Activated T-cell treated with anti-CD3 and anti-CD28 coated beads, Interleukin-2, amount 50 U/mL, for 4 hours (primary cell): ENCODE data around the gene FAM219B. TPM values are rescaled to one million over a fixed set of nuclear protein-coding genes. Genes with fewer than 3 reads are reported as not detected.
"Not testable (repeated sequence)": the region's sequence is repeated elsewhere in the genome, so short reads cannot be mapped to it uniquely, and the experiment has no call there.

Source experiments
- ATAC-seq, 2 donors: fragments of 200-7000 bp; cut with Tn5 transposase; one replicate each; pipeline ENCODE4 v1.10.0; 2021
- DNase-seq: peaks from one replicate; pipeline ENCODE4 v3.0.0-alpha.2; 2020
- H3K27me3 Mint-ChIP-seq: one replicate; pipeline ENCODE4 v1.8.0; 2021; ENCODE audit warnings: low read depth, mixed read lengths
- H3K36me3 Mint-ChIP-seq: one replicate; pipeline ENCODE4 v1.8.0; 2022; ENCODE audit warnings: mixed read lengths; ENCODE audit not compliant: insufficient read depth
- H3K4me1 Mint-ChIP-seq: one replicate; pipeline ENCODE4 v1.8.0; 2021; ENCODE audit warnings: low read depth, mixed read lengths
- H3K4me3 Mint-ChIP-seq: one replicate; pipeline ENCODE4 v1.8.0; 2021; ENCODE audit warnings: mild to moderate bottlenecking, moderate library complexity, mixed read lengths
- H3K9me3 Mint-ChIP-seq: one replicate; pipeline ENCODE4 v1.8.0; 2021; ENCODE audit warnings: mixed read lengths
- total RNA-seq, 3 donors: library from RNA; stranded (reverse); gene quantifications; one replicate each; pipeline ENCODE4 v1.2.1, GENCODE V29; 2021

Gene FAM219B, protein sequence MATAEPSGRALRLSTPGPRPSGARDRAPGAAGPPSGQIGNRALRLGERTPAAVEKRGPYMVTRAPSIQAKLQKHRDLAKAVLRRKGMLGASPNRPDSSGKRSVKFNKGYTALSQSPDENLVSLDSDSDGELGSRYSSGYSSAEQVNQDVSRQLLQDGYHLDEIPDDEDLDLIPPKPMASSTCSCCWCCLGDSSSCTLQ
- 10 to 100 TPM; 23.6 to 26.6 (median 26.4) TPM for total RNA-seq

DNA sequence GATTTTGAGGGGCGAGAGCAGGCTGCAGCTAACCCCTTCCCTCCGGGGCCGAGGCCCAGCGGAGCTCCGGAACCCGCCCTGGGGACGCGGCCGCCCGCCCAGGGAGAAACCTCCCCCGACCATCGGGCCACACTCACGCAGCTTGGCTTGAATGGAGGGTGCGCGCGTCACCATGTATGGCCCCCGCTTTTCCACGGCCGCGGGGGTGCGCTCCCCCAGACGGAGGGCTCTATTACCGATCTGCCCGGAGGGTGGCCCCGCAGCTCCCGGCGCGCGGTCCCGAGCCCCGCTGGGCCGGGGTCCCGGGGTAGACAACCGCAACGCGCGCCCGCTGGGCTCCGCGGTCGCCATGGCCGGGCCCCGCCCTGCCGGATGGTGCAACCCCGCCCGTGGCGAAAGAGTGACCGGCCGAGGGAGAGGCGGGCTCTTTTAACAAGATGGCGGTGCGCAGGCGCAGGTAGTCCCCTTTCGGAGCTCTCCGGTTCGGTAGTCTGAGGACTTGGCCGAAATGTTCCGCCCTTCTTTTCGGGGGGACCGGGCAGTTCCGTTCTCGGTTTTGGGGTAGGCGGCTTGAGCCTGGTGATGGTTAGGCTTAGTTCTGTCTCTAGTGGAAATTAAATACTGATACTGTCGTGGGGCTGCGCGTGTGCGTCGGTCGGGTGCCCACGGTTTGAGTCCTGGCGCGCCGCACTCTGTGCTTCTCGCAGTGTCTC is at the start of gene FAM219B:
FAM219B (minus strand) TSS at position 402 of the 713 bp plus-strand sequence; CDS start at position 351, 51 bp downstream.
- H3K27me3 Mint-ChIP-seq = no peaks in the 10 kb centered on the region
- no peaks in the 10 kb centered on the region for H3K9me3 Mint-ChIP-seq
- H3K4me1 Mint-ChIP-seq = peaks cover 34% of the 10 kb centered on the region
- H3K4me3 Mint-ChIP-seq = peak within 1 kb of the TSS; percentile 99
- ATAC-seq (peak; percentile 84 to 87), DNase-seq (peak; percentile 59)
- peaks cover 13% of the 10 kb centered on the region for H3K36me3 Mint-ChIP-seq

DNA sequence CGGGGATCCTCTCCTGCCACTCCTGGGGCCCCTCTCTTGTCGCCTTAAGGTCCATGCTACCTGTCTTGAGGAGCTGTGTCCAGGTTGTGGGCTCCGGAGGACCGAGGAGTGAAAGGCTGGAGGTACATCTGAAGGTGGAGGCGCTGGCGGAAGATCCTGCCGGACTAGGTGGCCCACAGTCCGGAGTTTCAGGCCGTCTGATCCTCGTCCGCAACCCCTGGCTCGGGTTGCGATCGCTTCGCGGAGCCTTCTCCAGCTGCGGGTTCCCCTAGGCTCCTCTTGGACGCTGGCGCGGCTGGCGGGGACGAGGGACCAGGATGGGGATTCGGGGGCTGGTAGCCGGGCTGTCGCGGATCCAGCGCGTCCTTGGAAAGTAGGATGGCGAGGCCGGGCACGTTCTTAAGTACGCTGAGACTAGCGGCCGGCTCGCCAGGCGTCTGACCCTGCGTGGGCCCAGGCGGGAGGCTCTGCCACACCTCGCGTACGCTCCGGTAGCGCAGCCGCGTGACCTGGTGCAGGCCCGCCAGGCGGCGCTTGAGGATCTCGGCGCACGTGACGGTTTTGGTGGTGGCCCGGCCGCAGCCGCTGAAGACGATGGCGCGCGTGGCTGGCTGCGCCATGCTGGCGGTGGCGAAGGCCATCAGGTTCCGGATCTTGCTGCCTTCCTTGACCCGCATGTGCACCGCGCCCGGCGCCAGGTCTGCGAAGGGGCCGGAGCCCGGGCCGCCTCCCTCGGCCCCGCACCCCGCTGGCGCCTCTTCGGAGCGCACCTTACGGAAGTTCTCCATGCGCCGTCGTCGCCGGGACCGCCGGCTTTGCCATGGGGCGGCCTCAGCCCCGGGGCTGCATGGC is 49.4 kb upstream of the FAM219B start:
- Mint-ChIP-seq H3K36me3 (no peaks in the 10 kb centered on the region), H3K9me3 (no peaks in the 10 kb centered on the region), H3K27me3 (peaks cover 25% of the 10 kb centered on the region), H3K4me3 (peak overlapping the region; percentile 62), H3K4me1 (peaks cover 25% of the 10 kb centered on the region)
- DNase-seq (peak; percentile 66), ATAC-seq (peak; percentile 61 to 63)

DNA sequence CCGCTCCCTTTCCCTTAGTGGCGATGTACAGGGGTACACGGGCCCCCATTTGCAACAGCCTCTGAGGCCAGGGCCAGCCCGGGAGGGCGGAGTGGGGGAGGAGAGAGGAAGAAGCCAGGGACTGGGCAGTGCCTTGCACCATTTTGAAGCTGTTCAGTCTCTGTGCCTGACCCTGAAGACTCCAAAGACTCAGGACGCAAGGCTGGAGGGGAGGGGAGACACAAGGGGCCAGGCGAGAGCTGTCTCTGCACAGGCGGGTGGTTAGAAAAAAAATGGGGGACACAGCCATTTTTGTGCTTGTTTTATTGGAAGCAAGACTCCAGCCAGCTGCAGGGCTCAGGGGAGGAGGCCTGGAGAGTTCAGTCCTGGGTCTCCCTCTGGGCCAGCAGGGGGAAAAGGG is 48.4 kb upstream of the FAM219B start:
- no peaks in the 10 kb centered on the region for H3K9me3 Mint-ChIP-seq
- peaks cover 22% of the 10 kb centered on the region for H3K4me1 Mint-ChIP-seq
- H3K4me3 Mint-ChIP-seq = peak overlapping the region; percentile 62
- peaks cover 25% of the 10 kb centered on the region for H3K27me3 Mint-ChIP-seq
- DNase-seq (no peak), ATAC-seq (no peak)
- no peaks in the 10 kb centered on the region for H3K36me3 Mint-ChIP-seq

DNA sequence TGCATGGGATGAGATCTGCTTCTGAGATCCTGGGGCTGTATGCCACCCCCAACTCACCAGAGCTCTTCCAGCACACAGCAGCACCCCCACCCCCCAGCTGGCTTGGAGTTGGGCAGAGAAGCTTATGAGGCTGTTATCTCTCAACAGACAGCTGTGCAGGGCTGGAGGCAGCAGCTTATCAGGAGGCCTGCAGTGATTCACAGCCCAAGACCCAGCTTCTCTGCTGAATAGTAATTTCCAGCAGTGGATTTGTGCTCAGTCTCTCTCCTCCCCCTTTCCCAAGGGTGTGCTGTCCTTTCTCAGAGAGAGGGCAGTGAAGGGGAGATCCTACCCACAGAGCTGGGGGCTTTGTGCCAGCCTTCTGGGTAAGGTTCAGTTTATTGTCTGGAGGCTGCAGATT is 47.9 kb upstream of the FAM219B start:
- peaks cover 21% of the 10 kb centered on the region for H3K4me1 Mint-ChIP-seq
- H3K4me3 Mint-ChIP-seq = no peak overlapping the region
- peaks cover 23% of the 10 kb centered on the region for H3K27me3 Mint-ChIP-seq
- ATAC-seq = no peak
- DNase-seq = no peak
- H3K9me3 Mint-ChIP-seq = no peaks in the 10 kb centered on the region
- no peaks in the 10 kb centered on the region for H3K36me3 Mint-ChIP-seq

DNA sequence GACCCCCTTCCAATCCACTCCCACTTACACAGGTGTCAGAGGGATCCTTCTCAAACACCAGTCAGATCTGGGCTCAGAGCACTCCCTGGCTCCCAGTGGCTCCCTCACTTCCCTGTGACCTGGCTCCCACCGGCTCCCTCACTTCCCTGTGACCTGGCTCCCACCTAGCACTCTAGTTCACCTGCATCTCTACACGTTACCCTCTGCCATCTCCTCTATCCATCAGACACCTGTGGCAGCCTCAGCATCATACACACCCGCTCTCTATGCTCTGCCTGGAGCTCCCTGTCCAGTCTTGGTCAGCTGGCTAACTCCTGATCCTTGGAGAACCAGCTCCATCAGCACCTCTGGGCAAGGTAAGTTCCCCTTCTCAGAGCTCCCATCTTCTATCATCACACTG is 44.4 kb upstream of the FAM219B start:
- Mint-ChIP-seq H3K36me3 (no peaks in the 10 kb centered on the region), H3K9me3 (no peaks in the 10 kb centered on the region), H3K27me3 (peaks cover 2% of the 10 kb centered on the region), H3K4me1 (peaks cover 3% of the 10 kb centered on the region), H3K4me3 (no peak overlapping the region)
- no peak for ATAC-seq
- DNase-seq = no peak

DNA sequence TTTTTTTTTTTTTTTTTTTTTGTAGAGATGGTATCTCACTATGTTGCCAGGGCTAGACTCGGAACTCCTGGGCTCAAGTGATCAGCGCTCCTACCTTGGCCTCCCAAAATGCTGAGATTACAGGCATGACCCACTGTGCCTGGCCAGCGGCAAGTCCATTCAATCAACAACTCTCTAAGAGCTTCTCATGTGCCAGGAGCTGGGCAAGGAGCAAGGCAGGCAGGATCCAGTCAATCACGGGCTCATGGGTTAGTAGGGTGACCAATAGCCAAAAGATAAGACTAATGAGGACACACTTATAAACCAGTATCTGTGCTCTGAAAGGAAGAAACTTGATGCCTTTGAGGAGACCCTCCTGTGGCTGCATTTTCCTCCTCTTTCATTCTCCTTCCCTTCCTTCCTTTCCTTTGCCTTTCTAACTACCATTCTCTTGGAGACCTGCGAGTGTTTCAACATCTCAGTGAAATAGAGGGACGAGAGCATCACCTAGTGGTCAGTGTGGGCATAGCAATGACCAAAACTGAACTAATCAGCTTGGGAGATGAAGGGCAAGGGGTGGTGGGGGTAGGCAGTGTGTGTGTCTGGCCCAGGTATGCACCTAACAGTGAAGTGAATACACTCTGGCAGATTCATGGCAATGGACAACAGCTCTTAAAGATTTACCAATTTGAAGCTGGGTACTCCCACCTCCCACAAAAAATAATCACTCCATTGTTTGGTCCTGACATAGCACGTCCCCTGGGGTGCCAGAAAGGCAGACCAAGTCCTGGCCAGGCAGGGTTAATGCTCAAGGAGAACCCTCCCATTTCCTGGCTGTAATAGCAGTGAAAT is 43.6 kb upstream of the FAM219B start:
- ATAC-seq (peak; percentile 86 to 88), DNase-seq (peak; percentile 76)
- Mint-ChIP-seq H3K4me1 (no peaks in the 10 kb centered on the region), H3K36me3 (no peaks in the 10 kb centered on the region), H3K27me3 (no peaks in the 10 kb centered on the region), H3K4me3 (no peak overlapping the region), H3K9me3 (no peaks in the 10 kb centered on the region)

DNA sequence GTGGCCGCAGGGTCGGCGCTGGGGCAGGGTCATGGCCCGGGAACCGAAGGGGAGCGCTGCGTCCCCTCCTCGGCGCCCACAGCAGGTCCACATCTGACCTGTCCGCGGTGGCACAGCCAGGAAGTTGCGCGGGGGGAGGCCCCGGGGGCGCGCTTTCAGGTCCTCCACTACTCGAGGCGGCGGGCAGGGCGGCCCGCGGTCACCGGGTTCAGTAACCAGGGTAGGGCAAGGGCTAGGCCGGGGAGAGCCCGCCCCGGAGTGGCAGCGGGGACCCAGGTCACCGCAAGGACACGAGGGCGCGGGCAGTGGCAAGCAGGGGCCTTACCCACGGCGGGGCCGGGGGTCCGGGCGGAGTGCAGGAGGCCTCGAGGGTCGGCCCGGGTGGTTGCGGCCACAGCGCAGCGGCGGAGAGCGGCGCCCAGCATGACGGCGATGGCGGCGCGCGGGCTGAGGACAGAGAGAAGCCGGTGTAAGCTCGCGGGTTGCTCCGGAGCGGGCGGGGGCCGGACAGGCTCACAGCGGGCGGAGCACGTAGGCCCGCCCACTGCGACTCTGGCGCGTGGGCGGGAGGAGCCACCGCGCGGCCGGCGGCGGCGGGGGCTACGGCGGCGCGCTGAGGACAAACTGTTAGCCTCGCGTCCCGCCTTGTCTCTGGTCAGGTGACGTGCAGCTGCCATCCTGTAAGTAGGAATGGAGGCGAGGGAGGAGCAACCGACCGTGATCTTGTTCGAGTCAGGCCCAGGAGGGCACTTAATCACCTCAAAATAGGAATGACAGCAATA is 31.1 kb upstream of the FAM219B start, which contains the start of gene COX5A:
COX5A (minus strand) TSS at position 484 of the 782 bp plus-strand sequence; CDS start at position 425, 59 bp downstream.
- Mint-ChIP-seq H3K9me3 (no peaks in the 10 kb centered on the region), H3K4me1 (peaks cover 29% of the 10 kb centered on the region), H3K4me3 (peak within 1 kb of the TSS; percentile 94), H3K36me3 (peaks cover 2% of the 10 kb centered on the region), H3K27me3 (no peaks in the 10 kb centered on the region)
- DNase-seq (peak; percentile 88), ATAC-seq (peak; percentile 94)

DNA sequence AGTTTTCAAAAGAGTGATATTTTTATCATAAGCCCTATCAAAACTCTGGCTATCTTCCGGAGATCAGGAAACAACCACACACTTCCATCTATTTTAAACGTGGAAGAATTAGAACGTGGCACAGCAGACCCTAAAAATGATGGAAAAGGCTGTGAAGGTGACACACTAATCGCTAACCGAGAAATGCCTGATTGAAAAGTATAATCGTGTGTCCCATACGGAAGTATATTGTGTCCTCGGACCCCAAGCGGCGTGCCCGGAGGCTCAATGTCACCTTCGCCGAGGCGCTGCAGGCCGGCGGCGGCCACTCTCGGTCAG is 30.6 kb upstream of the FAM219B start:
- Mint-ChIP-seq H3K36me3 (peaks cover 2% of the 10 kb centered on the region), H3K4me3 (peak overlapping the region; percentile 94), H3K9me3 (no peaks in the 10 kb centered on the region), H3K4me1 (peaks cover 31% of the 10 kb centered on the region), H3K27me3 (no peaks in the 10 kb centered on the region)
- ATAC-seq (peak; percentile 11 to 16), DNase-seq (no peak)

DNA sequence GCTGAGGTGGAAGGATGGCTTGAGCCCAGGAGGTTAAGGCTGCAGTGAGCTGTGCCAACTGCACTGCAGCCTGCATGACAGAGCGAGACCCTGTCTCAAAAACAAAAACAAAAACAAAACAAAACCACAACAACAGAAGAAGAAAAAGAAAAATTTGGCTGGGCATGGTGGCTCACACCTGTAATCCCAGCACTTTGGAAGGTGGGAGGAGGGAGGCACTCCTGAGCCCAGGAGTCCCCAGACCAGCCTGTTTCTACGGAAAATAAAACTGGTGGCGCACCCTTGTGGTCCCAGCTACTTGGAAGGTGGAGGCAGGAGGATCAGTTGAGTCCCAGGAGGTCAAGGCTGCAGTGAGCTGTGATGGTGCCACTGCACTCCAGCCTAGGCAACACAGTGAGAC is 28.5 kb upstream of the FAM219B start:
- H3K36me3 Mint-ChIP-seq, H3K27me3 Mint-ChIP-seq, ATAC-seq, DNase-seq, H3K9me3 Mint-ChIP-seq: not testable (repeated sequence)
- H3K4me3 Mint-ChIP-seq = peak overlapping the region; percentile 61
- H3K4me1 Mint-ChIP-seq = peaks cover 33% of the 10 kb centered on the region

DNA sequence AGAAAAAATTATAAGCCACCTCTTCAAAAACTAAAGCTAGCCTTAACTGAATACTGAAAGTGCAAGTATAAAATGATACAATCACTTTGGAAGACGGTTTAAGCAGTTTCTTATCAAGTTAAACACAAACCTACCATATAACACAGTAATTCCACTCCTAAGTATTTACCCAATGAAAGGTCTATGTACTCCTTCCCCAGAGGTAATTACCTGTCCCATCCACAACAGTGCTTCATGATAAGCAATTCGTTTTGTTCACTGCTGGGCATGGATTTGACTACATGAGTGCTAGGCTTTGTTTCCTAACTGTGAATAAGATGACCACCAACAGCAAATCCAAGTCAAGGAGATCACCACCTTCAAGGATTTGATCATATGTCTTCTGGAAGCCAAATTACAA is 26.9 kb upstream of the FAM219B start:
- ATAC-seq (no peak), DNase-seq (no peak)
- Mint-ChIP-seq H3K4me1 (peaks cover 33% of the 10 kb centered on the region), H3K9me3 (no peaks in the 10 kb centered on the region), H3K27me3 (no peaks in the 10 kb centered on the region), H3K4me3 (no peak overlapping the region), H3K36me3 (peaks cover 10% of the 10 kb centered on the region)

DNA sequence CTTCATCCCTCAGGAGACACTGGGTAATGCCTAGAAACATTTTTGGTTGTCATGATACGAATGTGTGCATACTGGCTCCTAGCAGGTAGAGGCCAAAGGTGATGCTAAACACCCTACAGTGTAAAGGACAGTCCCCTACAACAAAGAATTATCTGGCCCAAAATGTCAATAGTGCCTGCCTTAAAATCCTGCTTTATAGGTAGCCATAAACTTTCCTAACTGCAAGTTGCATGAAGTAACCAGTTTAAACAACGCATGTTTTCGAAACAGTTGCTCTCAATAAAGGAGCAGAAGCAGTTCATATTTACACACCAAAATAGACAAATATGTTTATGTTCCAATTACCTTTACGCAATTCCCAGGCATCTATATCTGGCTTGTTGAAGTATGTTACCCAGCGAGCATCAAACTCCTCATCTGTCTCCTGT is 22.1 kb upstream of the FAM219B start:
- no peaks in the 10 kb centered on the region for H3K27me3 Mint-ChIP-seq

DNA sequence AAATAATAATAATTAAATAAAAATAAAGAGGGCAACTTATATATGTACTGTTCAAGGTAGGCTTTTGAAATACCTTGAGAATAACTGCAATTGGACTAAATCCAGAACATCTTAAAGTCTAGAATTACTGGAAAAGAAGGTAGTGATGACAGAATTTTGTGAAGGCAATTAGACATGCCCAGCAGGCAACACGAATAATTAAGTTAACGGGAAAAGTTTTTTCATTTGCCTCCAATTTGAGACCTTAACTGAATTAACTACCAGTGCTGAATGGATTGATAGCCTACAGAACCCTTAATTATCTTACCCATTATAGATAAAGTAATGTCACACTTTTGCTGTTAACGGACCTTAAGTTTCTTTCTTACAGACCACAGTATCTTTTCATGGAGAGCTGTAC is 17.9 kb upstream of the FAM219B start:
- H3K27me3 Mint-ChIP-seq = no peaks in the 10 kb centered on the region
- no peak for ATAC-seq
- H3K36me3 Mint-ChIP-seq = peaks cover 34% of the 10 kb centered on the region
- no peak for DNase-seq
- H3K4me3 Mint-ChIP-seq = no peak overlapping the region
- H3K9me3 Mint-ChIP-seq = no peaks in the 10 kb centered on the region
- no peaks in the 10 kb centered on the region for H3K4me1 Mint-ChIP-seq

More for the DNA sequence above, 22.1 kb upstream of the FAM219B start:
- Mint-ChIP-seq H3K4me3 (no peak overlapping the region), H3K36me3 (peaks cover 15% of the 10 kb centered on the region), H3K4me1 (peaks cover 10% of the 10 kb centered on the region), H3K9me3 (no peaks in the 10 kb centered on the region)
- DNase-seq (no peak), ATAC-seq (no peak)

DNA sequence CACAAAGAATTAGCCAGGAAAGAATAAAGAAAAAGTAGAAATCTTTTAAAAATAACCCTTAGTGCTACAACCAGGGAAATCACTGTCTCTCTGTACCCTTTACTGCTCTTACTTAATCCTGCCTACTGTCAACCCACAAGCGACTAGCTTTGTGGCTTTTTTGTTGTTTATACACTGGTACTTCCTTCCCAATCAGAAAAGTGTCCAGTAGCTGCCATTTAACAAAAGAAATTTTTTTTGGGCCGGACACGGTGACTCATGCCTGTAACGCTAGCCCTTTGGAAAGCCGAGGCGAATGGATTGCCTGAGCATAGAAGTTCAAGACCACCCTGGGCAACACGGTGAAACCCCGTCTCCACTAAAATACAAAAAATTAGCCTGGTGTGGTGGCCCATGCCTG is 13.8 kb upstream of the FAM219B start:
- Mint-ChIP-seq H3K4me1 (no peaks in the 10 kb centered on the region), H3K36me3 (peaks cover 37% of the 10 kb centered on the region), H3K4me3 (no peak overlapping the region), H3K27me3 (no peaks in the 10 kb centered on the region), H3K9me3 (no peaks in the 10 kb centered on the region)
- ATAC-seq (no peak), DNase-seq (no peak)
